CD8-positive, alpha-beta memory T cell (primary cell): ENCODE results near the gene GPC6. TPM values are rescaled to one million over a fixed set of nuclear protein-coding genes. Genes with fewer than 3 reads are reported as not detected.

ENCODE experiments used
- CTCF ChIA-PET: fragments of 350-600 bp; sonication (Branson Sonifier 250); formaldehyde crosslinking; loops from one replicate; lab custom pipeline; 2021; ENCODE audit warnings: antibody characterized with exemption; lab: Charles Lee
- POLR2A ChIA-PET: fragments of 350-600 bp; sonication (Branson Sonifier 250); formaldehyde crosslinking; loops from one replicate; lab custom pipeline; 2021; ENCODE audit warnings: antibody characterized with exemption; lab: Charles Lee
- DNase-seq, 5 donors: peaks; one replicate each; pipeline versions ENCODE4 v3.0.0 to v3.0.0-alpha.2; 2020 to 2022; ENCODE audit warnings: mixed read lengths in 1 of 5
- H3K27ac ChIP-seq: one replicate; pipeline ENCODE4 v1.7.0; 2013; ENCODE audit warnings: low read depth, mild to moderate bottlenecking, low read length, moderate library complexity
- H3K27me3 ChIP-seq: 2 replicates; pipeline ENCODE4 v1.7.0; 2013; ENCODE audit warnings: low read length, mild to moderate bottlenecking; ENCODE audit not compliant: insufficient read depth, poor library complexity, severe bottlenecking
- H3K36me3 ChIP-seq: 2 replicates; pipeline ENCODE4 v1.7.0; 2013; ENCODE audit warnings: mild to moderate bottlenecking, low read length, moderate library complexity; ENCODE audit not compliant: insufficient read depth
- H3K4me1 ChIP-seq: 2 replicates; pipeline ENCODE4 v1.7.0; 2013; ENCODE audit warnings: mild to moderate bottlenecking, low read length, moderate library complexity; ENCODE audit not compliant: insufficient read depth
- H3K4me3 ChIP-seq: 2 replicates; pipeline ENCODE4 v1.7.0; 2013; ENCODE audit warnings: mild to moderate bottlenecking, low read length
- H3K9me3 ChIP-seq: 2 replicates; pipeline ENCODE4 v1.7.0; 2013; ENCODE audit warnings: mild to moderate bottlenecking, low read length
- H3K27ac Mint-ChIP-seq, 8 donors: one replicate each; pipeline ENCODE4 v1.8.0; 2020 to 2021; ENCODE audit warnings: mixed read lengths in 8 of 8, mild to moderate bottlenecking in 6 of 8, inconsistent platforms in 3 of 8, moderate library complexity in 3 of 8
- H3K27me3 Mint-ChIP-seq, 2 donors: one replicate each; pipeline ENCODE4 v1.8.0; 2020 to 2021; ENCODE audit warnings: mixed read lengths in 2 of 2, mild to moderate bottlenecking in 1 of 2, moderate library complexity in 1 of 2
- H3K36me3 Mint-ChIP-seq, 3 donors: one replicate each; pipeline ENCODE4 v1.8.0; 2020 to 2021; ENCODE audit warnings: mixed read lengths in 3 of 3, inconsistent platforms in 1 of 3, mild to moderate bottlenecking in 1 of 3
- H3K4me1 Mint-ChIP-seq, 3 donors: one replicate each; pipeline ENCODE4 v1.8.0; 2020 to 2021; ENCODE audit warnings: mixed read lengths in 3 of 3, inconsistent platforms in 1 of 3, mild to moderate bottlenecking in 1 of 3
- H3K4me3 Mint-ChIP-seq, 7 donors: one replicate each; pipeline ENCODE4 v1.8.0; 2020 to 2021; ENCODE audit warnings: mixed read lengths in 7 of 7, mild to moderate bottlenecking in 6 of 7, moderate library complexity in 4 of 7, inconsistent platforms in 2 of 7
- H3K9me3 Mint-ChIP-seq, 5 donors: one replicate each; pipeline ENCODE4 v1.8.0; 2020 to 2022; ENCODE audit warnings: mixed read lengths in 5 of 5, mild to moderate bottlenecking in 3 of 5, moderate library complexity in 2 of 5, inconsistent platforms in 1 of 5
- polyA plus RNA-seq: library from polyadenylated mRNA; unstranded; fragments of 300-500 nt; fragmentation: Illumina TruSeq; gene quantifications from one replicate; pipeline ENCODE4 v1.2.3, GENCODE V29; 2021
- total RNA-seq, 2 experiments: library from RNA; stranded (reverse); gene quantifications; one replicate each; pipeline ENCODE4 v1.2.3, GENCODE V29; 2021

GPC6 gene
- total and polyA plus RNA-seq, 3 experiments from 2014 or later: not detected

GRCh38 chr13:93977986-93978385 lies 751.4 kb downstream of the GPC6 start:
- no peak overlapping the region for H3K4me3 Mint-ChIP-seq
- H3K4me3 ChIP-seq: no peak overlapping the region
- CTCF ChIA-PET: no interaction called here
- no peaks in the 10 kb centered on the region for H3K9me3 ChIP-seq
- no peaks in the 10 kb centered on the region for H3K27me3 ChIP-seq
- H3K27ac Mint-ChIP-seq: no peak overlapping the region
- DNase-seq: no peak
- peaks cover 0 to 15% of the 10 kb centered on the region in 2 donors for H3K27me3 Mint-ChIP-seq
- no peaks in the 10 kb centered on the region for H3K9me3 Mint-ChIP-seq
- H3K4me1 ChIP-seq: no peaks in the 10 kb centered on the region
- H3K27ac ChIP-seq: no peak overlapping the region
- POLR2A ChIA-PET: no interaction called here
- H3K36me3 ChIP-seq: no peaks in the 10 kb centered on the region
- no peaks in the 10 kb centered on the region for H3K4me1 Mint-ChIP-seq
- no peaks in the 10 kb centered on the region for H3K36me3 Mint-ChIP-seq

GRCh38 chr13:93981426-93981977 lies 754.9 kb downstream of the GPC6 start:
- Mint-ChIP-seq H3K4me3 (no peak overlapping the region), H3K27ac (no peak overlapping the region), H3K9me3 (no peaks in the 10 kb centered on the region), H3K27me3 (peaks cover 1 to 11% of the 10 kb centered on the region in 2 donors), H3K36me3 (no peaks in the 10 kb centered on the region), H3K4me1 (no peaks in the 10 kb centered on the region)
- no peaks in the 10 kb centered on the region for H3K9me3 ChIP-seq
- no peaks in the 10 kb centered on the region for H3K36me3 ChIP-seq
- no peaks in the 10 kb centered on the region for H3K4me1 ChIP-seq
- DNase-seq: no peak
- CTCF ChIA-PET: no interaction called here
- H3K27ac ChIP-seq: no peak overlapping the region
- H3K4me3 ChIP-seq: no peak overlapping the region
- POLR2A ChIA-PET: no interaction called here
- no peaks in the 10 kb centered on the region for H3K27me3 ChIP-seq

GRCh38 chr13:93982179-93982918 lies 755.7 kb downstream of the GPC6 start:
- H3K9me3 Mint-ChIP-seq: no peaks in the 10 kb centered on the region
- CTCF ChIA-PET: no interaction called here

GRCh38 chr13:93984052-93984451 lies 757.4 kb downstream of the GPC6 start:
- H3K9me3 Mint-ChIP-seq: no peaks in the 10 kb centered on the region
- Histone ChIP-seq H3K36me3 (no peaks in the 10 kb centered on the region), H3K4me1 (no peaks in the 10 kb centered on the region), H3K4me3 (no peak overlapping the region), H3K9me3 (no peaks in the 10 kb centered on the region), H3K27ac (no peak overlapping the region), H3K27me3 (no peaks in the 10 kb centered on the region)
- peaks cover 1 to 5% of the 10 kb centered on the region in 2 donors for H3K27me3 Mint-ChIP-seq
- H3K4me1 Mint-ChIP-seq: no peaks in the 10 kb centered on the region
- no peak overlapping the region for H3K4me3 Mint-ChIP-seq
- H3K36me3 Mint-ChIP-seq: no peaks in the 10 kb centered on the region
- POLR2A ChIA-PET: no interaction called here
- CTCF ChIA-PET: no interaction called here
- no peak overlapping the region for H3K27ac Mint-ChIP-seq
- no peak for DNase-seq

More at GRCh38 chr13:93982179-93982918, 755.7 kb downstream of the GPC6 start:
- no peaks in the 10 kb centered on the region for H3K4me1 Mint-ChIP-seq
- POLR2A ChIA-PET: no interaction called here
- H3K36me3 Mint-ChIP-seq: no peaks in the 10 kb centered on the region
- H3K27me3 Mint-ChIP-seq: peaks cover 1 to 11% of the 10 kb centered on the region in 2 donors
- Histone ChIP-seq H3K27me3 (no peaks in the 10 kb centered on the region), H3K4me1 (no peaks in the 10 kb centered on the region), H3K4me3 (no peak overlapping the region), H3K27ac (no peak overlapping the region), H3K36me3 (no peaks in the 10 kb centered on the region), H3K9me3 (no peaks in the 10 kb centered on the region)
- H3K4me3 Mint-ChIP-seq: no peak overlapping the region
- no peak overlapping the region for H3K27ac Mint-ChIP-seq
- no peak for DNase-seq

- Histone ChIP-seq H3K4me3 (no peak overlapping the region), H3K4me1 (no peaks in the 10 kb centered on the region), H3K27me3 (no peaks in the 10 kb centered on the region), H3K27ac (no peak overlapping the region), H3K9me3 (no peaks in the 10 kb centered on the region), H3K36me3 (no peaks in the 10 kb centered on the region)
- no peak overlapping the region for H3K4me3 Mint-ChIP-seq
- no peak for DNase-seq
- no peaks in the 10 kb centered on the region for H3K9me3 Mint-ChIP-seq
- CTCF ChIA-PET: no interaction called here
- H3K36me3 Mint-ChIP-seq: no peaks in the 10 kb centered on the region
- no peaks in the 10 kb centered on the region for H3K4me1 Mint-ChIP-seq
- H3K27me3 Mint-ChIP-seq: peaks cover 0 to 1% of the 10 kb centered on the region in 2 donors
- H3K27ac Mint-ChIP-seq: peak overlapping the region in 1 of 8 donors; percentile 47
- POLR2A ChIA-PET: no interaction called here
These were observed 758.3 kb downstream of the GPC6 start for GRCh38 chr13:93984876-93985275.

GRCh38 chr13:93987458-93987857 lies 760.9 kb downstream of the GPC6 start:
- Mint-ChIP-seq H3K27me3 (peaks cover 1 to 3% of the 10 kb centered on the region in 2 donors), H3K36me3 (no peaks in the 10 kb centered on the region), H3K27ac (no peak overlapping the region), H3K9me3 (no peaks in the 10 kb centered on the region), H3K4me3 (no peak overlapping the region), H3K4me1 (no peaks in the 10 kb centered on the region)
- POLR2A ChIA-PET: no interaction called here
- H3K36me3 ChIP-seq: no peaks in the 10 kb centered on the region
- H3K4me3 ChIP-seq: no peak overlapping the region
- no peaks in the 10 kb centered on the region for H3K9me3 ChIP-seq
- no peak overlapping the region for H3K27ac ChIP-seq
- no peaks in the 10 kb centered on the region for H3K27me3 ChIP-seq
- CTCF ChIA-PET: no interaction called here
- no peak for DNase-seq
- no peaks in the 10 kb centered on the region for H3K4me1 ChIP-seq

- CTCF ChIA-PET: no interaction called here
- no peaks in the 10 kb centered on the region for H3K9me3 ChIP-seq
These were observed 765.0 kb downstream of the GPC6 start for GRCh38 chr13:93991569-93991968.

GRCh38 chr13:93996481-93996880 lies 769.9 kb downstream of the GPC6 start:
- H3K9me3 Mint-ChIP-seq: no peaks in the 10 kb centered on the region
- Histone ChIP-seq H3K36me3 (no peaks in the 10 kb centered on the region), H3K27ac (no peak overlapping the region), H3K27me3 (no peaks in the 10 kb centered on the region), H3K4me1 (no peaks in the 10 kb centered on the region), H3K9me3 (no peaks in the 10 kb centered on the region), H3K4me3 (no peak overlapping the region)
- H3K27ac Mint-ChIP-seq: no peak overlapping the region
- H3K4me3 Mint-ChIP-seq: no peak overlapping the region
- no peaks in the 10 kb centered on the region for H3K4me1 Mint-ChIP-seq
- CTCF ChIA-PET: no interaction called here
- POLR2A ChIA-PET: no interaction called here
- peaks cover 0 to 14% of the 10 kb centered on the region in 2 donors for H3K27me3 Mint-ChIP-seq
- no peaks in the 10 kb centered on the region for H3K36me3 Mint-ChIP-seq
- no peak for DNase-seq

More at GRCh38 chr13:93991569-93991968, 765.0 kb downstream of the GPC6 start:
- H3K4me3 Mint-ChIP-seq: no peak overlapping the region
- no peaks in the 10 kb centered on the region for H3K36me3 Mint-ChIP-seq
- no peaks in the 10 kb centered on the region for H3K36me3 ChIP-seq
- H3K27ac Mint-ChIP-seq: no peak overlapping the region
- peaks cover 0 to 6% of the 10 kb centered on the region in 2 donors for H3K27me3 Mint-ChIP-seq
- no peak overlapping the region for H3K4me3 ChIP-seq
- no peak overlapping the region for H3K27ac ChIP-seq
- POLR2A ChIA-PET: no interaction called here
- DNase-seq: no peak
- H3K27me3 ChIP-seq: no peaks in the 10 kb centered on the region
- no peaks in the 10 kb centered on the region for H3K4me1 ChIP-seq
- H3K4me1 Mint-ChIP-seq: no peaks in the 10 kb centered on the region
- H3K9me3 Mint-ChIP-seq: no peaks in the 10 kb centered on the region
